Spleen (tissue), 11 donors: Measurements from ENCODE around the gene PRR20E. TPM values are rescaled to one million over a fixed set of nuclear protein-coding genes. Genes with fewer than 3 reads are reported as not detected.

Experiments used
- DNase-seq: peaks from one replicate; pipeline ENCODE4 v3.0.0-alpha.2; 2020
- H3K27ac ChIP-seq, 8 donors: fragments of 200-600 bp; sonication (generic) in 7 of 8; 1 replicate in 4 of 8; 2 replicates in 4 of 8; pipeline versions ENCODE4 v1.5.0 to v1.8.0; 2016 to 2021; ENCODE audit warnings: inconsistent platforms in 4 of 8, mild to moderate bottlenecking in 4 of 8, moderate library complexity in 1 of 8
- H3K27me3 ChIP-seq, 7 donors: fragments of 200-600 bp; sonication (generic) in 6 of 7; replicated peaks in 1 of 7; 1 replicate in 4 of 7; 2 replicates in 3 of 7; pipeline versions ENCODE4 v1.5.0 to v1.8.0; 2016 to 2021; ENCODE audit warnings: inconsistent platforms in 3 of 7, mild to moderate bottlenecking in 1 of 7
- H3K36me3 ChIP-seq, 6 donors: fragments of 200-600 bp; sonication (generic) in 5 of 6; 1 replicate in 4 of 6; 2 replicates in 2 of 6; pipeline versions ENCODE4 v1.5.0 to v1.8.0; 2016 to 2021; ENCODE audit warnings: inconsistent platforms in 2 of 6
- H3K4me1 ChIP-seq, 6 donors: fragments of 200-600 bp; sonication (generic) in 5 of 6; 1 replicate in 3 of 6; 2 replicates in 3 of 6; pipeline versions ENCODE4 v1.5.0 to v1.8.0; 2016 to 2021; ENCODE audit warnings: inconsistent platforms in 3 of 6
- H3K4me3 ChIP-seq, 8 donors: fragments of 200-600 bp; sonication (generic) in 7 of 8; 1 replicate in 4 of 8; 2 replicates in 4 of 8; pipeline versions ENCODE4 v1.5.0 to v1.8.0; 2016 to 2021; ENCODE audit warnings: inconsistent platforms in 4 of 8, mild to moderate bottlenecking in 4 of 8, moderate library complexity in 2 of 8
- H3K9me3 ChIP-seq, 8 donors: fragments of 200-600 bp; sonication (generic) in 7 of 8; 1 replicate in 4 of 8; 2 replicates in 4 of 8; pipeline versions ENCODE4 v1.5.0 to v1.8.0; 2016 to 2021; ENCODE audit warnings: inconsistent platforms in 4 of 8
- CTCF ChIP-seq, 11 experiments: fragments of 200-600 bp in 7 of 11; fragments of 450-650 bp in 4 of 11; sonication (generic) in 4 of 11; IDR thresholded peaks in 8 of 11; conservative IDR thresholded peaks in 3 of 11; 1 replicate in 7 of 11; 2 replicates in 4 of 11; pipeline versions ENCODE4 v1.4.0 to v1.8.0; 2016 to 2021; ENCODE audit warnings: antibody characterized with exemption in 11 of 11, inconsistent platforms in 4 of 11, mild to moderate bottlenecking in 1 of 11
- POLR2A ChIP-seq, 3 donors: fragments of 450-650 bp; IDR thresholded peaks; one replicate each; pipeline ENCODE4 v1.5.1; 2017; ENCODE audit warnings: antibody characterized with exemption in 3 of 3, mild to moderate bottlenecking in 1 of 3
- POLR2AphosphoS5 ChIP-seq, 3 donors: sonication (generic); formaldehyde crosslinking; IDR thresholded peaks; one replicate each; pipeline ENCODE4 v1.5.1; 2017; ENCODE audit warnings: antibody characterized with exemption in 3 of 3
- WGBS, 5 donors: extraction: QIAGEN DNeasy Blood & Tissue Kit in 3 of 5; methylation state at CpG; one replicate each; pipeline versions ENCODE4 v1.1.5 to v1.1.7; 2013 to 2018; 5-methylcytosine and 5-hydroxymethylcytosine counted together
- intact Hi-C: fragments of 100-400 bp; cut with DNase I; formaldehyde crosslinking; loops from one replicate; pipeline ENCODE4 v1.15.0; 2023; ENCODE audit warnings: low total_unique reads
- polyA plus RNA-seq, 3 donors: library from polyadenylated mRNA; stranded (reverse); fragments of 200-250 nt; gene quantifications; one replicate each; pipeline ENCODE4 v1.2.1, GENCODE V29; 2013
- small RNA-seq, 4 donors: library from RNA; depleted of rRNA; stranded (forward); fragments of <200 nt; gene quantifications; one replicate each; pipeline ENCODE3, GENCODE V24; 2016
- total RNA-seq, 7 donors: library from RNA; depleted of rRNA in 3 of 7; stranded (reverse); fragments of >200 nt in 3 of 7; fragmentation: NEBNext Ultra II Directional in 4 of 7; extraction: Animal tissue kit (Norgen Biotek cat#: 25700) in 4 of 7; gene quantifications; one replicate each; pipeline versions ENCODE4 v1.1.0 to v1.2.1, GENCODE V29; 2016 to 2021
- donor health status: healthy with polysubstance abuse.
- donor health status: DM: no; HTN: no; CAD: no; lungs with moderate emphysema.
- donor health status: DM: no; HTN: no; CAD: no.
- donor health status: Bipolar disorder and iron deficiency.
- donor health status: healthy.
- donor health status: DM: no; HTN: no; CAD: no.
- donor health status: DM: yes; HTN: yes; CAD: no.

The PRR20E gene
- total and polyA plus RNA-seq, 10 donors: not detected

GRCh38 chr13:57191667-57192066, 24.7 kb downstream of the PRR20E start:
- WGBS, 5 donors: 82 to 98% (median 95%) methylated on average over 1 of the region's 1 CpG
- intact Hi-C loops: no loop called here
- TF ChIP-seq CTCF (IDR thresholded peaks at IDR 0.05 in 8 of 11, conservative IDR thresholded peaks at IDR 0.05 in 3 of 11) (no peak), POLR2AphosphoS5 (IDR thresholded peaks at IDR 0.05) (no peak), POLR2A (IDR thresholded peaks at IDR 0.05) (no peak)

GRCh38 chr13:57212989-57213388, 46.0 kb downstream of the PRR20E start:
- intact Hi-C loops: no loop called here

More at GRCh38 chr13:57191667-57192066, 24.7 kb downstream of the PRR20E start:
- Histone ChIP-seq H3K4me1 (no peaks in the 10 kb centered on the region), H3K27me3 (no peaks in the 10 kb centered on the region), H3K27ac (no peak overlapping the region), H3K36me3 (no peaks in the 10 kb centered on the region), H3K4me3 (no peak overlapping the region), H3K9me3 (peaks cover 0 to 13% (median 2%) of the 10 kb centered on the region in 8 donors)
- DNase-seq: no peak

More at GRCh38 chr13:57212989-57213388, 46.0 kb downstream of the PRR20E start:
- Histone ChIP-seq H3K27me3 (no peaks in the 10 kb centered on the region), H3K36me3 (no peaks in the 10 kb centered on the region), H3K9me3 (peaks cover 0 to 9% (median 0%) of the 10 kb centered on the region in 8 donors), H3K27ac (no peak overlapping the region), H3K4me3 (no peak overlapping the region), H3K4me1 (no peaks in the 10 kb centered on the region)
- DNase-seq: no peak
- 88 to 100% (median 94%) methylated on average over 1 of the region's 1 CpG for WGBS, 5 donors
- TF ChIP-seq POLR2AphosphoS5 (IDR thresholded peaks at IDR 0.05) (no peak), POLR2A (IDR thresholded peaks at IDR 0.05) (no peak)

Small RNAs within 50 kb of the gene (small RNA-seq; reads per million reads assigned to genes)
- 0 reads per million in 4 donors for gene PRR20FP

Other genes starting within 250 kb of the PRR20E start
- gene PRR20A, start 26.3 kb upstream of the PRR20E start, total RNA-seq: not detected
- not detected for gene PRR20A, start 26.3 kb upstream of the PRR20E start, polyA plus RNA-seq
- not detected for gene PRR20B, start 19.7 kb upstream of the PRR20E start, total RNA-seq
- gene PRR20B, start 19.7 kb upstream of the PRR20E start, polyA plus RNA-seq: not detected
- not detected for gene PRR20C, start 13.1 kb upstream of the PRR20E start, total RNA-seq
- gene PRR20C, start 13.1 kb upstream of the PRR20E start, polyA plus RNA-seq: not detected
- not detected for gene PRR20D, start 6.6 kb upstream of the PRR20E start, total RNA-seq
- not detected for gene PRR20D, start 6.6 kb upstream of the PRR20E start, polyA plus RNA-seq